Measurements from ENCODE around the gene FAM229A.

Gene FAM229A

DNA sequence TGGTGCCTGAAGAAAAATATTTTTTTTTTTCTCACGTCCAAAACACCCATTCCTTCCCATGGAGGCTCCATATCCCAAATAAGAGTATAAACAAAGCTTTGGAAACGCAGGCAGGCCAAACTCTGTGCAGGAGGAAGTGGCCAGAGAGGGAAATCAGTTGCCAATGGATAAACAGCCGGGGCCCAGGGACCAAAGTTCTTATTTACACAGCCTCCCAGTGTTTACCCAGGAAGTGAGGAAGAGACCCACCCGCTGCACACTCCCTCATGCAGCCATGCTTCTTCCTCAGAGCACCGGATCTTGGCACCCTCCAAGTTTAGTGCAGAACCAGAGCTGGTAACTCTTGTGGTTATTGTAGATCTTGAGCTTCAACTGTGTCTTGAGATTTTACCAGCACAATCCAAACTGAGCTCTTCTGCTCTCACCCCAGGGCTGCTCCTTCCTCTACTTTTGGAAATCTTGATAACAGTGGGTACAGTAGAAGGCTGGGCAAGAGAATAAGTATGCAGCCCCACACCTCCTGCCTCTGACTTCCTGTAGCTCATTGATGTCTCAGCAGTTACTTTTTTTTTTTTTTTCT, 40.5 kb downstream of the FAM229A start:
- DNase-seq, result no peak

- DNase-seq, result no peak
Measured at GRCh38 chr1:32318127-32318869, 44.0 kb downstream of the FAM229A start.

DNA sequence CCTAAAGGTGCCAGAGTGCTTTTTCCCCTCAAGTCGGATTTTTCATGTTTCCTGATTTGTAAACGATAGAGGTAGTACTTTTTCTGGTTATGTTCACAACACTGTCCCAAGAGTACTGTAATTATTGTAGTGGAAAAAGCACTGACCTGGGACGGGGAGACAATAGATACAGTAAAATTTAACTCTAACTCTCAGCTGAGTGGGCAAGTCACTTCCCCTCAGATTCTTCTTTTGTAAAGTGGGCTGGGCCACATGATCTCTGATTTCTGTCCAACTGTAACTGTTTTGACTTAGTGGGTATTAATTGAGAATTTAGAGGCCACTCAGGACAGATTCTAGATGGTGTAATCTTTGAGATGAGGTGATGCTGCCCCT, 45.4 kb downstream of the FAM229A start:
- DNase-seq, result no peak

GRCh38 chr1:32311709-32312393, 50.4 kb downstream of the FAM229A start:
- DNase-seq, result no peak
